ENCODE data around the gene WDFY2. TPM values are rescaled to one million over a fixed set of nuclear protein-coding genes. Genes with fewer than 3 reads are reported as not detected.
"Not testable (repeated sequence)": the region's sequence is repeated elsewhere in the genome, so short reads cannot be mapped to it uniquely, and the experiment has no call there.

The WDFY2 gene
- polyA plus RNA-seq, 2 donors = 5.4 to 6.9 TPM

GRCh38 chr13:51635137-51635878 lies 51.0 kb downstream of the WDFY2 start:
- H3K36me3 ChIP-seq (ENCODE audit: control insufficient read depth in 2 of 2, insufficient read depth in 2 of 2, low read length in 1 of 2) = no peaks in the 10 kb centered on the region
- H3K27ac ChIP-seq (ENCODE audit: low read depth in 2 of 2, low read length in 1 of 2) = no peak overlapping the region
- H3K27me3 ChIP-seq (ENCODE audit: control insufficient read depth in 1 of 2, insufficient read depth in 2 of 2, low read length in 2 of 2) = no peaks in the 10 kb centered on the region
- no peaks in the 10 kb centered on the region for H3K4me1 ChIP-seq (ENCODE audit: control insufficient read depth in 2 of 2, insufficient read depth in 2 of 2, low read length in 1 of 2)
- 80 to 86% methylated on average over 12 of the region's 12 CpGs for WGBS, 2 donors
- no peak overlapping the region for H3K4me3 ChIP-seq (ENCODE audit: low read depth in 1 of 2, low read length in 2 of 2)
- H3K9me3 ChIP-seq (ENCODE audit: control insufficient read depth in 2 of 2, insufficient read depth in 1 of 2, low read depth in 1 of 2, low read length in 1 of 2) = no peaks in the 10 kb centered on the region

GRCh38 chr13:51636349-51636890 lies 52.2 kb downstream of the WDFY2 start:
- WGBS, 2 donors = 53 to 62% methylated on average over 7 of the region's 7 CpGs
- no peaks in the 10 kb centered on the region for H3K4me1 ChIP-seq (ENCODE audit: control insufficient read depth in 2 of 2, insufficient read depth in 2 of 2, low read length in 1 of 2)

GRCh38 chr13:51637852-51638215 lies 53.6 kb downstream of the WDFY2 start:
- no peaks in the 10 kb centered on the region for H3K36me3 ChIP-seq (ENCODE audit: control insufficient read depth in 2 of 2, insufficient read depth in 2 of 2, low read length in 1 of 2)
- 87 to 92% methylated on average over 4 of the region's 4 CpGs for WGBS, 2 donors
- no peaks in the 10 kb centered on the region for H3K9me3 ChIP-seq (ENCODE audit: control insufficient read depth in 2 of 2, insufficient read depth in 1 of 2, low read depth in 1 of 2, low read length in 1 of 2)
- no peaks in the 10 kb centered on the region for H3K4me1 ChIP-seq (ENCODE audit: control insufficient read depth in 2 of 2, insufficient read depth in 2 of 2, low read length in 1 of 2)
- no peak overlapping the region for H3K4me3 ChIP-seq (ENCODE audit: low read depth in 1 of 2, low read length in 2 of 2)
- H3K27me3 ChIP-seq (ENCODE audit: control insufficient read depth in 1 of 2, insufficient read depth in 2 of 2, low read length in 2 of 2) = no peaks in the 10 kb centered on the region
- H3K27ac ChIP-seq (ENCODE audit: low read depth in 2 of 2, low read length in 1 of 2) = peak overlapping the region in 1 of 2 donors; percentile 10

More at GRCh38 chr13:51636349-51636890, 52.2 kb downstream of the WDFY2 start:
- Histone ChIP-seq H3K27ac (ENCODE audit: low read depth in 2 of 2, low read length in 1 of 2) (no peak overlapping the region), H3K9me3 (ENCODE audit: control insufficient read depth in 2 of 2, insufficient read depth in 1 of 2, low read depth in 1 of 2, low read length in 1 of 2) (no peaks in the 10 kb centered on the region), H3K36me3 (ENCODE audit: control insufficient read depth in 2 of 2, insufficient read depth in 2 of 2, low read length in 1 of 2) (no peaks in the 10 kb centered on the region), H3K4me3 (ENCODE audit: low read depth in 1 of 2, low read length in 2 of 2) (no peak overlapping the region), H3K27me3 (ENCODE audit: control insufficient read depth in 1 of 2, insufficient read depth in 2 of 2, low read length in 2 of 2) (no peaks in the 10 kb centered on the region)

DNA sequence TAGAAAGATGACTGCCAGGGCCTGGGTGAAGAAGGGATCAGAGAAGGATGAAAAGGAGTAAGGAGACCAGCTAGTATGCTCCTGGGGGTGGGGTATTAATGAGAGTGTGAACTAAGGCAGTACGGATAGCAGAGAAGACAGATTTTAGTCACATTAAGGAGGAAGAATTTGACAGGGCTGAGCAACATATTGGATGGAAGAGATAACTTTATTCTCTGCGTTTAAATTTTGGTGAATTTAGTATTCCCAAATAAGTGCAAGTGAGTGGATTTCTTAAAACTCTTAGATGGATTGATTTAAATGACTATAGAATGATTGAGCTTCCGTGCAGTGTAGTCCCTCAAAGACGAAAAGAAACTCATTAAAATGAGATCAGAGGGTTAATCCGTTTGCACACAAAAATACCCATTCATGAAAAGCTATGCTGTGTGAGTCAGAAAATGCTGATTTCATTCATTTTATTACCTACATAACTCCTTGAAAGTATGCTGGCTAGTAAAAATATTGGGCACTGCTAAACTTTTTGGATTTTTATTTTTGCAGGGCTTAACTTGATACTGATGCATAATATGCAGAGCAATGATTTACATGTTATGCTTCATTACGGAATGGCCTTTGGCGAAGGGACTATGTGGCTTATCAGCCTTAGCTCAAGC lies 54.1 kb downstream of the WDFY2 start:
- Histone ChIP-seq H3K4me3 (ENCODE audit: low read depth in 1 of 2, low read length in 2 of 2) (no peak overlapping the region), H3K27ac (ENCODE audit: low read depth in 2 of 2, low read length in 1 of 2) (no peak overlapping the region), H3K27me3 (ENCODE audit: control insufficient read depth in 1 of 2, insufficient read depth in 2 of 2, low read length in 2 of 2) (no peaks in the 10 kb centered on the region), H3K4me1 (ENCODE audit: control insufficient read depth in 2 of 2, insufficient read depth in 2 of 2, low read length in 1 of 2) (no peaks in the 10 kb centered on the region), H3K36me3 (ENCODE audit: control insufficient read depth in 2 of 2, insufficient read depth in 2 of 2, low read length in 1 of 2) (no peaks in the 10 kb centered on the region), H3K9me3 (ENCODE audit: control insufficient read depth in 2 of 2, insufficient read depth in 1 of 2, low read depth in 1 of 2, low read length in 1 of 2) (no peaks in the 10 kb centered on the region)
- WGBS, 2 donors = 60 to 67% methylated on average over 7 of the region's 7 CpGs

DNA sequence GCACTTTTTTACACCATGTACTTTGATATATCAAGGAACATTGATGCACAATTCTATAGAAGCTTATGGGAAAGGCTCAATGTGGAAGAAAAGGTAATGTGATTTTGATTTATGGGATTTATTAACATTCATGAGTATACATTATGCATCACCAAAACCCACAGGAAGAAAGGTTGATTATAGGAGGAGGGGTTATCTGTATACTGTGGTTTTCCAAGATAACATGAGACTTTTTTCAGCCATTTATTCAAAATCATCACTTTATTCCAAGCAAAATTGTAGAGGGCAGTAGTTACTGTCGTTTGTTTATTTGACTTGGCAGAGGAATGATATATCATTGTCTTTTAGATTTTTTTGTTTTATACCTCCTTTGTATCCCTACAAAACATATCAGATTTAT lies 54.9 kb downstream of the WDFY2 start:
- no peaks in the 10 kb centered on the region for H3K4me1 ChIP-seq (ENCODE audit: control insufficient read depth in 2 of 2, insufficient read depth in 2 of 2, low read length in 1 of 2)
- no peaks in the 10 kb centered on the region for H3K9me3 ChIP-seq (ENCODE audit: control insufficient read depth in 2 of 2, insufficient read depth in 1 of 2, low read depth in 1 of 2, low read length in 1 of 2)
- WGBS, 2 donors = 26 to 33% methylated on average over 1 of the region's 1 CpG
- no peaks in the 10 kb centered on the region for H3K36me3 ChIP-seq (ENCODE audit: control insufficient read depth in 2 of 2, insufficient read depth in 2 of 2, low read length in 1 of 2)
- no peak overlapping the region for H3K4me3 ChIP-seq (ENCODE audit: low read depth in 1 of 2, low read length in 2 of 2)
- no peaks in the 10 kb centered on the region for H3K27me3 ChIP-seq (ENCODE audit: control insufficient read depth in 1 of 2, insufficient read depth in 2 of 2, low read length in 2 of 2)
- no peak overlapping the region for H3K27ac ChIP-seq (ENCODE audit: low read depth in 2 of 2, low read length in 1 of 2)

- H3K4me3 ChIP-seq (ENCODE audit: low read depth in 1 of 2, low read length in 2 of 2); H3K4me1 ChIP-seq (ENCODE audit: control insufficient read depth in 2 of 2, insufficient read depth in 2 of 2, low read length in 1 of 2); H3K27ac ChIP-seq (ENCODE audit: low read depth in 2 of 2, low read length in 1 of 2); H3K9me3 ChIP-seq (ENCODE audit: control insufficient read depth in 2 of 2, insufficient read depth in 1 of 2, low read depth in 1 of 2, low read length in 1 of 2); H3K27me3 ChIP-seq (ENCODE audit: control insufficient read depth in 1 of 2, insufficient read depth in 2 of 2, low read length in 2 of 2); H3K36me3 ChIP-seq (ENCODE audit: control insufficient read depth in 2 of 2, insufficient read depth in 2 of 2, low read length in 1 of 2): not testable (repeated sequence)
- 86 to 92% methylated on average over 5 of the region's 5 CpGs for WGBS, 2 donors
Measured at GRCh38 chr13:51640696-51641095, 56.4 kb downstream of the WDFY2 start.

DNA sequence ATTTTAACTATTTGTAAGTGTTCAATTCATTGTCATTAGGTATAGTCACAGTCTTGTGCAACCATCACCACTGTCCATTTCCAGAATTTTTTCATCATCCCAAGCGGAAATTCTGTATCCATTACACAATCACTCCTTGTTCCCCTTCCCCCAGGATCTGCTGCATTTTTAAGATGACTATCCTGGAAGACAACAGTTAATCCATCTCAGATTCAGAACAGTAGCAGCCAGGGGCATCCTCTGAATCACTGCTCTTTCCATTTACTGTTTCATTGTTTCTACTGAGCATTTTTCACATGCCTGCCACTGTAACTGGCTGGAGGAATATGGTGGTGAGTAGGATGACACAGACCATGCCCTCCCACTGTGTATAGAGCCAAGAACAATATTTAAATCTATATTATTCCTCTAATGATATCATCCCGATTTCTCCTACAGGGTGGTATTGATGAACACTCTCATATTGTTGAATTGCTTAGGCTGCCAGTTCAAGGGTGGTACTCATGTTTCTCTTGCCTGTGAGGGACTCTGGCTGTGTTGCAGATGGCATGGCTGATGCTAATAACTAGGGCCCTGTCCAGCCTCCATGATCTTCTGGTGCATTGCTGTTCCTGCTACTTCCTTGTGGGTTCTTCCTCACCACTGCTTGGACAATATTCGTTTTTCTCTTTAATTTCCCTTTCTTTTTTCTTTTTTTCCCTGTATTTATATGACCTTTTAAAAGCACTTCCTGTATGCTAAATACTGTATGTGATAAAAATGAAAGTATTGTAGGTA lies 59.0 kb downstream of the WDFY2 start:
- Histone ChIP-seq H3K27me3 (ENCODE audit: control insufficient read depth in 1 of 2, insufficient read depth in 2 of 2, low read length in 2 of 2) (no peaks in the 10 kb centered on the region), H3K9me3 (ENCODE audit: control insufficient read depth in 2 of 2, insufficient read depth in 1 of 2, low read depth in 1 of 2, low read length in 1 of 2) (no peaks in the 10 kb centered on the region), H3K36me3 (ENCODE audit: control insufficient read depth in 2 of 2, insufficient read depth in 2 of 2, low read length in 1 of 2) (no peaks in the 10 kb centered on the region), H3K4me3 (ENCODE audit: low read depth in 1 of 2, low read length in 2 of 2) (no peak overlapping the region), H3K27ac (ENCODE audit: low read depth in 2 of 2, low read length in 1 of 2) (no peak overlapping the region), H3K4me1 (ENCODE audit: control insufficient read depth in 2 of 2, insufficient read depth in 2 of 2, low read length in 1 of 2) (peaks cover 0 to 3% of the 10 kb centered on the region in 2 donors)
- WGBS, 2 donors = 72 to 79% methylated on average over 3 of the region's 3 CpGs

- no peaks in the 10 kb centered on the region for H3K27me3 ChIP-seq (ENCODE audit: control insufficient read depth in 1 of 2, insufficient read depth in 2 of 2, low read length in 2 of 2)
- H3K9me3 ChIP-seq (ENCODE audit: control insufficient read depth in 2 of 2, insufficient read depth in 1 of 2, low read depth in 1 of 2, low read length in 1 of 2) = no peaks in the 10 kb centered on the region
- no peaks in the 10 kb centered on the region for H3K36me3 ChIP-seq (ENCODE audit: control insufficient read depth in 2 of 2, insufficient read depth in 2 of 2, low read length in 1 of 2)
- no peak overlapping the region for H3K4me3 ChIP-seq (ENCODE audit: low read depth in 1 of 2, low read length in 2 of 2)
- 73 to 88% methylated on average over 1 of the region's 1 CpG for WGBS, 2 donors
- peaks cover 0 to 3% of the 10 kb centered on the region in 2 donors for H3K4me1 ChIP-seq (ENCODE audit: control insufficient read depth in 2 of 2, insufficient read depth in 2 of 2, low read length in 1 of 2)
- no peak overlapping the region for H3K27ac ChIP-seq (ENCODE audit: low read depth in 2 of 2, low read length in 1 of 2)
Measured at GRCh38 chr13:51643882-51644281, 59.6 kb downstream of the WDFY2 start.

GRCh38 chr13:51644654-51645053 lies 60.4 kb downstream of the WDFY2 start:
- Histone ChIP-seq H3K9me3 (ENCODE audit: control insufficient read depth in 2 of 2, insufficient read depth in 1 of 2, low read depth in 1 of 2, low read length in 1 of 2) (no peaks in the 10 kb centered on the region), H3K27ac (ENCODE audit: low read depth in 2 of 2, low read length in 1 of 2) (no peak overlapping the region), H3K4me1 (ENCODE audit: control insufficient read depth in 2 of 2, insufficient read depth in 2 of 2, low read length in 1 of 2) (peaks cover 0 to 3% of the 10 kb centered on the region in 2 donors), H3K27me3 (ENCODE audit: control insufficient read depth in 1 of 2, insufficient read depth in 2 of 2, low read length in 2 of 2) (no peaks in the 10 kb centered on the region), H3K36me3 (ENCODE audit: control insufficient read depth in 2 of 2, insufficient read depth in 2 of 2, low read length in 1 of 2) (no peaks in the 10 kb centered on the region), H3K4me3 (ENCODE audit: low read depth in 1 of 2, low read length in 2 of 2) (no peak overlapping the region)
- WGBS, 2 donors = 62 to 72% methylated on average over 1 of the region's 1 CpG
